Airway epithelial cell (primary cell): ENCODE data around the gene CHAF1B. TPM values are rescaled to one million over a fixed set of nuclear protein-coding genes. Genes with fewer than 3 reads are reported as not detected.

Experiments used
- total RNA-seq: library from RNA; depleted of rRNA; stranded (reverse); fragments of >200 nt; gene quantifications from 2 replicates; pipeline ENCODE4 v1.2.3, GENCODE V29; 2015

Gene CHAF1B
- total RNA-seq: 5.9 and 9.6 TPM in 2 replicates

GRCh38 chr21:36385233-36386030 is at the start of gene CHAF1B:
Gene CHAF1B, plus strand, starts transcription at chr21:36385392. Its CDS starts 745 bp downstream, at chr21:36386137.

Other genes with a start within 250 kb of the CHAF1B start
- 6.3 and 9.9 TPM in 2 replicates for gene DOP1B, start 228.6 kb upstream of the CHAF1B start, total RNA-seq
- gene MORC3, start 65.2 kb upstream of the CHAF1B start, total RNA-seq: 19.2 and 25.5 TPM in 2 replicates
- not detected in 2 replicates for gene CLDN14, start 94.7 kb downstream of the CHAF1B start, total RNA-seq